Measurements from ENCODE around the gene SIGLEC12. TPM values are rescaled to one million over a fixed set of nuclear protein-coding genes. Genes with fewer than 3 reads are reported as not detected.
A peak's percentile ranks its signal among the peaks of the same experiment; 100 is the strongest.
"Not testable (repeated sequence)": the region's sequence is repeated elsewhere in the genome, so short reads cannot be mapped to it uniquely, and the experiment has no call there.

The SIGLEC12 gene
- total RNA-seq, 1 donor from 2014 or later = 1.9 TPM

DNA sequence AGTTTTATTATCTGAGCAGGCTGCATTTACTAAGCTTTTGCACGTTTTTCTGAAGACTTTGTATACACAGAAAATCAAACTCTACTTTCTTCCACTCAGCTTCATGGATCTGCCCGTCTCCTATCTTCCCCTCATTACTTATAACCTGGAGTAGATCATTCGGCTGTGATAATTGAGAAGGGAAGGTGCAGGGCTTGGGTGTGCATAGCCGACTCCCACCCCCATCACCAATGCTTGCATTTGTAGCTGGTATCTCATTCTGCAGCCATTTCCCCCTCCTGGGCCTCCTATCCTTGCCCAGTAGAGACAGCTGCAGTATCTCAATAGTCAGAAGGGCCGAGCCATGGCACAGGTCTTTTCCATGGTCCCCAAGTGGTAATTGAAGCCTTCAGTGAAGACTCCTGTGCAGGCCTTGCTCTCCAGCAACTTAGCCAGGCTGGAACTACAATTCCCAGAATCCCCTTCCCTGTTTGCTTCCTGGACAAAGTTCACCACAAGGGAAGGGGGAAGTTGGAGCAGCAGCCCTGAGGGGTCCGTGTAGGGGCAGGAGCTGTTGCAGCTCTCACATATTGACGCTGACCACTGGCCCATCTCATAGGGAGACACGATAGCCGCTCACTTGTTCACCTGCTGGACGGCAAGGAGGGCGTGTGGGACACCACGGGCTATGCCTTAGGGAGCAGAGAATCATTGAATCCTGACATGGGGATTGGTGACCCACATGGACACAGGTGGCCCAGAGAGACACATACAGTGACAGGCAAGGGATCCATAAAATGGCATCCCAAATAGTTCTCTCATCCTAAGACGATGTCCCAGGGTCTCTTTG, 41.2 kb downstream of the SIGLEC12 start:
- DNase-seq (ENCODE audit: low spot score) = no peak

DNA sequence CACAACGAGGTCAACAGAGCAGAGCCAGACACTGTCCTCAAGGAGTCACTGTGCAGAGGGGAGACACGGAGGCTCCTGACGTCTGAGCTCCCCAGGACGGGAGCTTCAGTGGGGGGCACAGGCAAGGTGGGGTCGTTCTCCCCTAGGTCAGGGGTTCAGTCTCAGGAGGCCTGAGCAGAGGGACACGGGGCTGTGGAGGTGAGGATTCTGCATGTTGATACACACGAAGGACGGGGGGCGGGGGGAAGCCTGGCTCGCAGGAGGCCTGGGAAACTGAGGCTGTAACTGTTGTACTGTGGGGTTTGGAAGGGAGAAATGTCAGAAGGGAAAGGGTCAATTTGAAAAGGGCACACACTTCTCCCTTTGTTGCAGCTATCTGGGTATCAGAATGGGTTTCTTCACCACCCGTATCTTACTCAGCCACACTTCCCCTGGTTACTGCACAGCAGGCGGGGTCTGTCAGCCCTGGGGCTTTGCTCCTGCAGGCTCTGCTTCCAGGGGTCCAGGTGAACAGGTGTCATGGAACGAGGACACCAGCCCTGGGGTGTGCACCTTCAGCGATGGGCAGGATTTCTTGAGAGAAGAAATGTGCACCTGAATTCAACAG, 42.6 kb downstream of the SIGLEC12 start:
- no peak for DNase-seq (ENCODE audit: low spot score)

DNA sequence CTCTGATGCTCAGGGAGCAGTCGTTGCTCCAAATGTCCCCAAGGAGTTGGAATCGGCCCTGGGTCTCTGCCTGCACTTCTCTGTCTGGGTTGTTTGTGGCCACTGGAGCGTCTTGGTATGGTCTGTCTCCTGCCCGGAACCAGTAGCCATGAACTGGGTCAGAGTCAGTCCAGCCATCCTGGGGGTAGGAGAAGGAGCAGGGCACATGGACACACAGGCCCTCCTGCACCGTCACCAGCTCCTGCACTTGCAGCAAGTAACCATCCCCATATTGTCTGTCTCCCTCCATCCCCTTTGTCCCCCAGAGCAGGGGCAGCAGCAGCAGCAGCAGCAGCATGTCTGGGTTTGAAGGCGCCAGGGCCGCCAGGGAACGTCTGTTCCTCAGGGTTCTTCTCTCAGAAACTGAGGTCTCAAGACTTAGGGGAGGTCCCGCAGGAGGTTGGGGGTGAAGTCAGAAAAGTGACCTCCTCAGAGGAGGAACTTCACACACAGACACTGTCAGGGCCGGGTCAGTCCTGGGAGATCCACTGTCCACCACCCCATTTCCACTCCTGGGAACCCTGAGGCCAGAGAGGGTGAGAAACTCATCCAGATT, 43.5 kb downstream of the SIGLEC12 start, which contains the start of gene SIGLEC8:
SIGLEC8 (minus strand) TSS at position 404 of the 595 bp plus-strand sequence; CDS start at position 337, 67 bp downstream.
- no peak for DNase-seq (ENCODE audit: low spot score)

DNA sequence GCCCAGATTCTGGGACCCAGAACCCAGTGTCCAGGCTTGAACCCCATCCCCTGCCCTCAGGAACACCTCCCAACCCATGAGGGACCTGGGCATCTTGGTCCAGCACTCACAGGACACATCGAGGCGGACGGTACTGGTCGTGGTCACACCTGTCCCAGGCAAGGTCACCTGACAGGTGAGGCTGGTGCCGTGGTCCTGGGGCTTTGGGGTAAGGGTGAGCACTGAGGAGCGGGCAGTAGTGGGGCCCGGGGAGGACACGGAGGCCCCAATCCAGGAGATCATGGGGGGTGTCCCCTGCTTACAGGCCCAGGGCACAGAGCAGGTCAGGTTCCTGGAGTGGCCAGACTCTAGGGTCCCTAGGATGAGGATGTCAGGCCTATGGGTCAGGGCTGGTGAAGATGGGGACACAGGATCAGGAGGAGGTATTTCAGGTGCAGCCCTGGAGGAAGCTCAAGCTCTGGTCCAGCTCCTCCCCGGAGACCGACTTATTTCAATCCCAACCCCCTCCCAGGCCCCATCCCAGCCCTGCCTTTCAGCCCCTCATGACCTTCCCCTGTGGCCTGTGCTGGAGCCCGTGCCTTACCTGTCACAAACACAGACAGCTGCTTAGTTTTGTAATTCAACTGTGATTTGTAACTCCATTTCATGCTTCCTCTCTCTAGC, 44.1 kb downstream of the SIGLEC12 start:
- DNase-seq (ENCODE audit: low spot score) = no peak

DNA sequence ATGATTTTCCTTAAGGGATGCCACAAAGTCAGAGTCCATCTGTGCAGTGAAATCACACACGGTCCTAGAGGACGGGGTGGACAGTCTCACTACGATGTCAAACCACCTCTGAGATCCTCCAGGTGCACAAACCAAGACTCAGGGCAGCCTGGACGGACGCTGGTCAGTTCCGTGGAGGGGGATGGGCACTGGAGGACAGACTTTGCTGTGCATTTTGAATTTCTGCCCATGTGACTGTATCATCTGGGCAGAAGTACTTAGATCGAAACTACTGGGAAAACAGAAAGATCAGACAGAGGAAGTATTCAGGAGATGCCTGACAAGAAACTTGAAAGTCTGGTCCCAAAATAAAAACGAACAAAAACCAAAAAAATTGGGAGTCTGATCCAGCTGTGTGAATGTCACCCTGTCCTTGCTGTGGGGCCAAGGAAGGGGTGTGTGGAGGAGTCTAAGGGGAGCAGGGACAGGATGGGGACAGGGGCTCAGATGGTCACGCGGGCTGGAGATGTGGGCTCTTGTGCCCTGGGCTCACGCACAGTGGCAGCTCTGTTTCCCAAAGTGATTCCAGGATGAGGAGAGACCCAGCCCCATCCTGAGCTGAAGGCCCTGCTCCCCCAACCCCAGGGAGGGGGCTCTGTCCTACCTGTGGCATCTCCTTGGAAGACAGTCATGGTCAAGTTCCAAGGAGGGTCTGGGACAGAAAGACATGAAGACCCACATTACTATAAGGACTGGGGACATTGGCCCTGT, 44.9 kb downstream of the SIGLEC12 start:
- DNase-seq (ENCODE audit: low spot score) = no peak

DNA sequence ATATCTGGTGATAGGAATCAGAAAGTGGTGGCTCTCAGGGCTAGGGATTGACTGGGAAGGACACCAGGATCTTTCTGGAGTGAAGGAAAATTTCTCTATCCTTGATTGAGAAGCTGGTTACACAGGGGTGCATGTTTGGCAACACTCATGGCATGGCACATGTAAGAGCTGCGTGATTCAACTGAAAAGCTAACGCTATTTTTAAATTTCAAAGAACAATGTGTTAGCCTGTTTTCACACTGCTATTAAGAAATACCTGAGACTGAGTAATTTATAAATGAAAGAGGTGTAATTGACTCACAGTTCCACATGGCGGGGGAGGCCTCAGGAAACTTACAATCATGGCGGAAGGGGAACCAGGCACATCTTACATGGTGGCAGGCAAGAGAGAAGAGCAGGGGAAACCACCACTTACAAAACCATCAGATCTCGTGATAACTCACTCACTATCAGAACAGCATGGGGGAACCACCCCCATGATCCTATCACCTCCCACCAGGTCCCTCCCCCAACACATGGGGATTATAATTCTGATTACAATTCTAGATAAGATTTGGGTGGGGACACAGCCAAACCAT, 50.8 kb downstream of the SIGLEC12 start:
- peak; percentile 39 for DNase-seq (ENCODE audit: low spot score)

DNA sequence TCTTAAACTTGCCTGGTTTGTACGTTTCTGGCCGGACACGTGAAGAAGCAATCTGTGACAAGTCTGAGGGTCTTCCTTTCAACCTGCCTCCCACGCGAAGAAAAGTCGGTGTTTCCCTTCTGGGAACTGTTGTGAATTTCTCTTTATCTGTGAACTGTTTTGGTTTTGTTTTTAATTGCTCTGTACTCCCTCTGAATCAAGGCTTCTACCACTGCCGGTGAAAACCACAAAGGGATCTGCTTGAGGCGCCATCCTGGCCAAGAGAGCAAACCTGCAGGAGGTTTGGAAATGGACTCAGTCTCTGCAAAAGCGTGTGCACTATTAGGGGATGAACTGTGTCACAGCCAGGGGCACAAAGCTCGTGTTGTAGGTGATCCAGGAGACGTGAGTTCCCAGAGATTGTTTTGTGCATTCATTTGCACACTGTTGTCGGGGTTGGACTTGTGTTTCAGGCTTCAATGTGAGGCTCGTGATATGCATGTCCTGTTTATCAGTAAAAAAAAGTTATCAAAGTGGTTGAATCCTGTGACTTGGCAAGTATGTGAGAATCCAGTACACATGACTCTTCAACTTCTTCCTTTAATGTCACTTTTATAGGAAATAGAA, 53.1 kb downstream of the SIGLEC12 start:
- DNase-seq (ENCODE audit: low spot score) = peak; percentile 35

DNA sequence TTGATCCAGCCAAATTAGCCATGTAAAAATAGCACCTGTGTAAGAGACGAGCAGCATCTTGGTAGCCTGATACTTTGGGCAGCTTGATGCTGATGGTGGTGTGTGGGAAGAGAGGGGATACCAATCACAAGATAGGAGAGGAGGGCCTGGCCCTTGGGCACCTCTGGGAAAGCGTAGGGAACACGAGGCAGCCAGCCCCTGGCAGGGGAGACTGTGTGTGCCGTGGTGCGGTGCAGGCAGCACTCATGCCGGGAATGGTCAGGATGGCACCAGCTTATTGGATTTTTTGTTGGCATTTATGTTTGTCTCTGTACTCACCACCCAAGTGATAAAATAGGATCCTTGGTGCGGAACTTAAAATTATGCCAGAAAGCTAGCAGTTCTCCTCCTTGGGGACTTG, 53.6 kb downstream of the SIGLEC12 start:
- DNase-seq (ENCODE audit: low spot score) = peak; percentile 49

DNA sequence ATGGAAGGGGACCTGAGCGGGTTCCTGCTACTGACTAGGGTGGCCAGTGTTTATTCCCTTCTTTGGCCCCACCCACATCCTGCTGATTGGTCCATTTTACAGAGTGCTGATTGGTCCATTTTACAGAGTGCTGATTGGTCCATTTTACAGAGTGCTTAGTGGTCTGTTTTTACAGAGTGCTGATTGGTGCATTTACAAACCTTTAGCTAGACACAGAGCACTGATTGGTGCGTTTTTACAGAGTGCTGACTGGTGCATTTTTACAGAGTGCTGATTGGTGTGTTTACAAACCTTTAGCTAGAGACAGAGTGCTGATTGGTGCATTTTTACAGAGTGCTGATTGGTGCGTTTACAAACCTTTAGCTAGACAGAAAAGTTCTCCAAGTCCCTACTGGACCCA, 54.1 kb downstream of the SIGLEC12 start:
- DNase-seq (ENCODE audit: low spot score) = not testable (repeated sequence)

DNA sequence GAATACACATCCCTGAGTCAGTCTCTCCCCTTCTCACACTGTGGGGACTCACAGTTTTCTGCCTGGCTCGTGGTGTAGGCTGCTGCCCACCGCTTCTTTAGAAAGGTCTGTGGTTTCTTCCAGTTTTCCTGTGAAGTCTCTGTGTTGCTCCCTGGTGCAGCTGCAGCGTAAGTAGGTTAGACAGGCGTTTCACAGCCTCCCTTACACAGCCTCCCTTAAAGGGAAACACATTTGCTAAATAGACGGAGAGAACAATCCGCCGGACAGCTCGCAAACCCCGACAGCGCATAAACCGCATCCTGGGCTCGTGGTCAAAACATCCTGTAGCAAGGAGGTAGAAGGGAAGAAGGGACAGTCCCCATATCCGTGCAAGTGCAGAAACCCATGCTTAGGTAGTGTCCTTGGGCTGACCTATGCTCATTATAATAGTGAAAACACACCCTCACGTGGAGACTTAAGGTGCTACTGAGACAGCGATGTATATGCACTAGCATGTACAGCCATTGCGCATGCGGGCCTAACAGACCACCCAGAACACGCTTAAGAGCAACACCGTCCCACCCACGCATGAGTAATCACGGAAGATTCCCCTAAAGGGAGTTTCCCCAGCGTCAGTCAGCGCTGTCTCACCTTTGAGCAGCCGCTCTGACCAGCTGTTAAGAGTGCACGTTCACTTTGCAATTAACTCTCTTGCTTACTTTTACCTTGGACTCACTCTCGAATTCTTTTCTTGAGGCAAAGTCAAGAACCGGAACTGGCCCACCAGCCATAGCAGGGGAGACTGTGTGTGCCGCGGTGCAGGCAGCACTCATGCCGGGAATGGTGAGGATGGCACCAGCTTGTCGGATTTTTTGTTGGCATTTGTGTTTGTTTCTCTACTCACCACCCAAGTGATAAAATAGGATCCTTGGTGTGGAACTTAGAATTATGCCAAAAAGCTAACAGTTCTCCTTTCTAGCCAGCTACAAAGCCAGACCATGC, 59.9 kb downstream of the SIGLEC12 start:
- peak; percentile 69 for DNase-seq (ENCODE audit: low spot score)

Other genes starting within 250 kb of the SIGLEC12 start
- 3.7 TPM for gene IGLON5, start 190.2 kb downstream of the SIGLEC12 start, total RNA-seq
- gene VSIG10L, start 159.7 kb downstream of the SIGLEC12 start, total RNA-seq = 2.4 TPM
- gene ETFB, start 135.4 kb downstream of the SIGLEC12 start, total RNA-seq = 194 TPM
- 4.4 TPM for gene CLDND2, start 132.8 kb downstream of the SIGLEC12 start, total RNA-seq
- gene NKG7, start 129.1 kb downstream of the SIGLEC12 start, total RNA-seq = 3.7 TPM
- not detected for gene LIM2, start 113.8 kb downstream of the SIGLEC12 start, total RNA-seq
- not detected for gene C19orf84, start 111.2 kb downstream of the SIGLEC12 start, total RNA-seq
- gene SIGLEC10, start 84.2 kb downstream of the SIGLEC12 start, total RNA-seq = 5.2 TPM
- gene SIGLEC8, start 43.3 kb downstream of the SIGLEC12 start, total RNA-seq = 0.39 TPM
- gene CEACAM18, start 23.3 kb downstream of the SIGLEC12 start, total RNA-seq = not detected
- gene SIGLEC6, start 29.9 kb upstream of the SIGLEC12 start, total RNA-seq = 0.58 TPM
- gene ZNF175, start 69.5 kb upstream of the SIGLEC12 start, total RNA-seq = 8.8 TPM
- 2.2 TPM for gene SIGLEC5, start 128.6 kb upstream of the SIGLEC12 start, total RNA-seq
- gene SIGLEC14, start 145.0 kb upstream of the SIGLEC12 start, total RNA-seq = 12.5 TPM
- 24.0 TPM for gene SPACA6, start 191.5 kb upstream of the SIGLEC12 start, total RNA-seq
- 31.7 TPM for gene HAS1, start 222.2 kb upstream of the SIGLEC12 start, total RNA-seq